ENCODE results near the gene AUTS2.

Gene AUTS2

DNA sequence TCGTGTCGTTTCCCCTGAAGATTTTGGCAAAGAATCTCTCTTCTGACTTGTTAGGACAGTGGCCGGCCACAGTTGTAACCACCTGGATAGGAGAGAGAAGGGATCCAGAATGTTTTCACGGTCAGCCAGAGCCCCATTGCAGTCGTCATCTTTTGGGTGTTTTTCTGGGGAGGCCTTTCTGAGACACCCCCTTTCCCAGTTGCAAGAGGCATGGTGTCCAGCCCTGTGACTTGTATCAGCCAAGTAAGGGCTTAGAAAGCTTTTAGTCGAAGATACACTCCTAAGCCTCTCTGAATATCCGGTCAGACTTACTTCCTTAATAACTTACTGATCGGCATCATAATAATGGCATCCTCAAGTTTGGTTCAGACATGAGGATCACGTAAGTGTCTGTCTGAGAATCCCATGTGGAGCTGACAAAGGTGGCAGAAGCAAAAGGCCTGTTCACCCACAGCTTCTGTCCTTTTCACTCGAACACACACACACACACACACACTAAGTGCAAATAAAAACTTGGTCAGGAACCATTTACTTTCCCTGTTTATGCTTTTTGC lies 1098.0 kb downstream of the AUTS2 start:
- DNase-seq, result no peak

DNA sequence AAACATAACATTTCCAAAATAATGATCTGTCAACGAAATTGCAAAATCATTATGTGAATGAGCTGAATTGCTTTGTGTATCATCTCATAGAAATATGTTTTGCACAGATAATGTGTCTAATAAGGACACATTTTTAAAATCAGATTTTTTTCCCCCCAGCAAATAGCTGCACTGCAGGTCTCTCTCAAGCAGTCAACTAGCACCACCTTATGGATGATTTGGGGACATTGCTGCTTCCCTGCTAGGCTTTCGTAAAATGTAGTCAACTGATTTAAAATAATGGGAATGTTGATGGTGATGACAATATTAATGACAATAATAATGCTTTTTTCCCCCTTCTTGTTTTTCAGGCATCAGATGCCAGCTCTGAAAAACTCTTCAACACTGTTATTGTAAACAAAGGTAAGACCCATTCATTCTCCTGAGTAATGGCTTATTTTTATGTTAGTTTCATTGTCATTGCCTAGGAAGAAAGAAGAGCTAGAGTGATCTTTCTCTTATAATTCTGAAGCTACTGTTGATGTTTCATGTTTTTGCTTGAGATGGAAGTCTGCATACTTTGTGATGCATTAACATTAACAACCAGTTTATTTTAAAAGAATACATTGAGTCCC lies 1100.1 kb downstream of the AUTS2 start:
- no peak for DNase-seq

DNA sequence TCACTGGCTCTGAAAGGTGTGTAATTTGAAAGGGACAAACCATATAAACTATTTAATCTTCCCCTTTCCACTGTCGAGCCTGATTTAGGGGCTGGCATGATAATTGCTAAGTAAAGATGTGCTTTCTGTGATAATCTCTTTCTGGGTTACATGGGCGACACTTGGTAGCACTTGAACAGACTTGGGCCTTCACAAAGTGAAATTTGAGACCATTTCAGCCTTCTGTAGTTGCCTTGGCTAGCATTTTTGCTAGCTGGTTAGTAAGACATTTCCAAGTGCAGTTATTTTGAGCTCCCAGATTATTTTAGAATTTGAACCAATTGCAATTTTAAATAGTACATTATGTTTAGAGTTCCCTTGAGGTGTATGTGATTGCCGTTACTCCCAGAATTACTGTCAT lies 1101.0 kb downstream of the AUTS2 start:
- DNase-seq, result no peak

DNA sequence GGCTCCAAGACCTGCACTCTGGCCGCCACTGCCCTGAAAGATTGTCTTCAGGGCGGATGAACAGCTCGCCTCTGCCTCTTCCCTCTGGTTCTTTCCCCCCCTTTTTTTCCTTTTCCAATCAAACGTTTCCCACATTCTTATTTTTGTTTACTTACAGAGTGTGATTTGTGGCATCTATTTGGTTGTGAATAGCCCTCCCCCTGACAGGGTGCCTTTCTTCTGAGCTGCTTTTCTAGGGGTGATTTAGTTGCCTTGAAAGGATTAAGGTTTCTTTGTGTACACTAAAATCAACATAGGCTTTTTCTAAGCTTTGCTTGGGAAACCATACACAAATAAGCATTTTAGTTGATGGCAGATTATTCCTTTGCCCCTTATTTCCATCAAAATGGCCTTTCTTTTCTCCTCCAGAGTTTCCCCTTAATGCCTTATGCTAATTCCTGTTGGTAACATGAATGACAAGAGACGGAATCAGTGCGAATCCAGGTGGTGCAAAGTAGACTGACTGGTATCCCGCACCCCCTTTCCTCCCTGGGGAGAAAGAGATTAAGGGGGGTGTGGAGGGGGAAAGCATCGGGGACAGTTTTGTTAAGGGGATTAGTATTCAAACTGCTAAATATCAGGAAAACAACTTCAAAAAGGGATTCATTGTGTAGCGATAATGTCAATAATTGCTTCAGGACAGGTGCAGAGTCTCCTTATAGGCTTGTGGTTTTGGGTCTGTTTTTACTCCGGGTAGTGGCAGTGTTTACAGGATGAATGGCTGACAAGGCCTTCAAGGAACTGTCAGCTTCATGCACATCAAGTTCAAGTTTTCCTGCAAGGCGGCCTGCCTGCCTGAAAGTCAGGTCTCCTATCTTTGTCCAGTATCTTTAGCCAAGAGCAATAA lies 1102.0 kb downstream of the AUTS2 start:
- DNase-seq, result no peak

DNA sequence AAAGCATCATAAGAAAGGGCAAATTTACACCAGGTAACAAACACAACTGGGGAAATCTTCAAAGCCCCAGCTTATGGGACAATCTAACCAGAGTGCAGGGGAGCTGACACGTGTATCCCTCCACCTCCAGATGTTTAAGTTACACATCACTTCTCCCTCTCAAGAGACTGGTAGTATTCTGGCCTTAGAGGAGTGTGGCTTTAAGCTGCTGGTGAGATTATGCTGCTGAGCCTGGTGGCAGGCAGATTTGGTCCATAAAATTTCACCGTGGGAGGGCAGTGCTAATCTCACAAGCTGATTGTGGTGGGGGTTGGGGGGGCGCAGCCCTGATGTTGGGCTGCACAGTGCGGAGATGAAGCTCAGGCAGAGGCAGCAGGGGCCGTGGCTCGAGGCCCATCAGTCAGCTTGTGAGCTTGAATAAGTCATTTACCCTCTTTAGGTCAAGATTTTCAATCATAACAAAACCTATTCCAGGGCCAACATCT lies 1102.7 kb downstream of the AUTS2 start:
- no peak for DNase-seq

DNA sequence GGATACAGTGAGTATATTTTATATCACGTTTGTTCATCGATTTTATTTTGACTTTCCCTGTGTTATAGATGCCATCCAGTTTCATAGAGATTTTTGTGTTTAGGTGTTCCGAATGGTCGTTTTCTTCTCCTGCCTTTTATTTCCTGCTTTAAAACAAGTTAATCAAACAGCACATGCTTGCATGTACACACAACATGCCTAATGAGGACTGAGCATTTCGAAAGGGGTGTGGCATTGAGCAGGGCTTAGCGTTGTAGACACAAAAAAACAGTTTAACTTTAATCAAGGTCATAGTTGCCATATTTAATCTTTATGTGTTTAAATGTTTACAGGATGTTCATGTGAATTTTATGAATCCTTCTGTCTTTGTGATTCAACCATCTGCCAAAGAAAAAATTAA lies 1103.2 kb downstream of the AUTS2 start:
- DNase-seq, result no peak

DNA sequence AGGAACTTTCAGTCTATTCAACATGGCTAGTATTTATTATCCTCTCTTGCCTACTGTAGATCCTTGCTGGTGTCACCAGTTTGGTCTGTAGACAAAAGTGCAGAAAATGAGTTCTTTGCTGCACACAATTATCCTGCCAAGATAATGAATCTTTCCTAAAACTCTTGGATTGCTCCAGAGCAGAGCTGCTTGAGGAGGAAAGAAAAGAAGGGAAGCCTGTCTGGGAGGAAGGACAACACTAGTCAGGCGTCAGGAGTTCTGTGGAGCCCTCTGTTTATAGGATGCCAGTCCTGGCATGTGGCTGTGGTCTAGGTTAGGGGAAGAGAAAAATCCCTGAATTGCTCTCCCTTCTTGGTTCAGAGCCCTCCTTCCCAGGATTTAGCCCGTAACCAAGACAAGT lies 1103.7 kb downstream of the AUTS2 start:
- DNase-seq, result no peak

DNA sequence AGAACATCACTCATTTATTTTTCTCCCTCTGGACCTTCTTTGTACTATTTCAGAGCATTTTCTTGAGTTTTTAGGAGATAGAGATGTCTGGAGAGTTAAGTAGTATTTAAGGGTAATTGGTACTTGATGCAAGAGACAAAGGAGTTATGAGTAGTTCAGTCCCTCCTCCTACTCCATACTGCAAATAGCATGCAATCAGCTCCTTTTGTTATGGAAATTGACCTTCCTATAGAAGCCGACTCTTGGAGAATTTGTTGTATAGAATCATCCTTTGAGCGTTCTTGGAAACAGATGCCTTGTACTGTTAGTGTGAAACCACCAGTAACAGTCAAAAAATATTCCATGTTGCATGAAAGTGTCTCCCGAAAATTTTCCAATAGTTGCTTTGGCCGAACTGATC lies 1105.5 kb downstream of the AUTS2 start:
- DNase-seq, result no peak

DNA sequence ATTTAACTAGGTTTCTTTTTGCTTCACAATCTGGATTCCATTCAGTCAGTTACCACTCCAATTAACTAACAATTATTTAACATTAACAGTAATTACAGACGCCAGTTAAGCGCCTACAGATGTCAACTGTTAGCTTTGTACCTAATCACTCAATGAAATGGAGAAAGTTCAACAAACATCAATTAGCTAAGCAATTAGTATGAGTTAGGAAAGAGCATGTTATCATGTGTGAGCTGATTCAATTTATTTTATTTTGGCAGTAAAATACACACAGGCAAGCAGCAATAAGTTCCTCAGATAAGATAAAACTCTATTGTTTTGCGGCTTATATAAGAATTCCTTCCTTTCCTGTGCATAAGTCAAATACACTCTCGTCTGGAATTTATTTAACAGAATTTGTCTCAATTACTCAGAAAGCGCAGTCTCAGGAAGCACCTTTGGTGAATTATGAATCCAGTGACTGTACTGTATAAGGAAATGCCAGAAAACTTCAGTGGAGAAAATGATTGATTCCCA lies 1106.6 kb downstream of the AUTS2 start:
- DNase-seq, result no peak

DNA sequence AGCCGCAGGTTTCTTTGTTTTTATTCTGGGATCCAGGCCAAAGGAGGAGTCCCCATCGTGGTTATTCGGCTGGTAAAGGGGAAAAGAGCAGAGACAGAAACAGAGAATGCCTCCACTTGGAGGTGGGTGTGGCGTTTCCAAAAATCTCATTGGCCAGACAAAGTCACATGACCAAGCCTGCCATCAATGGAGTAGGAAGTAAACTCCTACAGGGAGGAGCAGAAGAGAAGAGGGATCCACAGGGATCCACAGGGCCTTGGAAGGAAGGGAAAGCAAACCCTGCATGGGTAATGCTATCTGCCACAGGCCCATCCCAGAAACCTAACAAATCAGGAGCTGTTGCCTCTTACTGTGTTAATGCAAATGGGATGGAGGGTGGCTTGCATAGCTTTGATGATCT lies 1107.9 kb downstream of the AUTS2 start:
- no peak for DNase-seq

DNA sequence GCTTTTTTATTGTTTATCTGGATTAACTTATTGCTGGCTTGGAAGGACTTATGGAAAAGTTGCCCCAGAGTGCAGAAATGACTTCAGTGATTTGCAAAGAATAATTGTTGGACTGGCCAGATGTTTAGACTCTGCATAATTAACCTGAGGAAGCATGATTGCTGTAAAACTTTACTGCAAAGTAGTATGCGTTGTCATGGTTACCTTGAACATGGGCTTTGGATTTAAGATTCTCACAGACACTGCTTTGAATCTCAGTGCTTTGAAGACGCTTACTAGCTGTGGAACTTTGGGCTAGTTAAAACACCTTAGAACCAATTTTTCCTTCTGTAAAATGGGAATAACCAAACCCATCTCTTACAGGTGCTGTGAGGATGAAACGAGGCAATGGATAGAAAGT lies 1108.4 kb downstream of the AUTS2 start:
- DNase-seq, result no peak

DNA sequence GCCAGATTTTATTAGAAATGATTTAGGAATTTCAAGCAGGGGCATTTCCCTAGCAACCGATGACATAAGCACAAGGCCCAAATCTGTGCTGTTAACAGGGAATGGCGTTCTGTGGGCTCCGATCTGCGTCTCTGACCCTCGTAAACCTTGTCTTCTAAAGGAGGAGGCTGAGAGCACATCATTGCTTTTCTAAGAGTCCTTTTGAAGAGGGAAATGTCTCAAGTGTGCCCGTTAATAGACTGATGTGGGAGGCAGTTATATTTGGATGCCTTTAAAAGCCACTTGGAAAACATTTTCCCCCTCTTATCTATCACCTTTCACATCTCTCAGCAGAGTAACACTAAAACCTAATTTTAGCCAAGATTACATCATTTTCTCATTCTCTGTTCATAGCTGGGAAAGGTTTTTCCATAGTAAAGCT lies 1109.6 kb downstream of the AUTS2 start:
- DNase-seq, result no peak

DNA sequence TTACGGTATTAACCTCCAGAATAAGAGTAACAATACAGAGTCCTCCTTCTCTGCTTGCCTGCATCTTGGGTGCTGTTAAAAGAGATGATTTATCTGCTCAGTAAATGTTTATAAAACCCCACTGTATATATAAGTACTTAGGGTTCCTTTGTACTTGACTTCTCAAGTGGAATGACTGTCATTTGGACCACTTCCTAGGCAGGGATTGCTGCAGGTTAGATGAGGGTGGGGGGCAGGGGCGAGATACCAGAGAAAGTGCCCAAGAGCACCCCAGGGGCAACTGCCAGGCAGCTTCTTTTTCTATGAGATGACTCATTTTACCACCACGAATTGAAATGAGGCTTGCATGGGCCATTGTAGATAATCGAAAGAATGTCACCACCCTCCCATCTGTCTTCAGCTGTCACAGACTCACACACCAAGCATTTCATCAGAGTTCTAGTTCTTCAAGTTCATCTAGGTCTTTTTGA lies 1111.8 kb downstream of the AUTS2 start:
- no peak for DNase-seq

DNA sequence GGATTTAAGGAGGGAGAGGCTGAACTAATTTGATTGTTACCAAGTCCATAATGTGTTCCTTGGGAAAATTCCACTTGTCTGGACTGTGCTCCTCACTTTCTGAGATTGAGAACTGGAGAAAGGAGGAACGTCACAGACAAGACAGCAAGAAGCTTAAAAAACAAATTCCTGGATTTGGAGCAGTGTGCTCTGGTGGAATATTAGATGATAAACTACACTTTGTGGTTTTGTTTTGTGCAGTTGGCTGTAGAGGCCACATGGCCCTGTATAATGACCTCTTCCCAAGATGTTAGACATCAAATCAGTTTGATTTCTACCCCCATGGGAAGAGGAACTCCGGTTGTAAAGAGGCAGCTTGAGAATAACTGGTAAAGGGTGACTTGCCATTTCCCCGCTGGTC lies 1112.4 kb downstream of the AUTS2 start:
- no peak for DNase-seq

DNA sequence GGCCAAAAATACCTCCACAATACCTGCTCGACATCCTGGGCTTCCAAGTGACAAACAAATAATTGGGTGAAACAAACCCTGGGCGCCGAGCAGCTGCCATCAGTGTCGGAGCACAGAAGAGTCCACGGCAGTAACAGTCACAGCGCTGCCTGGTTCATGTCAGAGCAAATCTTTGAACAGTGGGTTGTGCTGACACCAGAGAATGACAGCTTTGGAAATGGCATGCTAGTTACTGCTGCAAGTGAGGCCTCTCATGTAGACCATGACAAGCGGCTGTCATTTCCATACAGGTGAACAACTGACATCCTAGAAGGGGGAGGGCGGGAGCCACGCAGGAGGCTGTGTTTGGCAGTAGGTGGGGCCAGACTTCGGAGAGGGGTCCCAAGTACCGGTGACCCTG lies 1113.2 kb downstream of the AUTS2 start:
- DNase-seq, result no peak

DNA sequence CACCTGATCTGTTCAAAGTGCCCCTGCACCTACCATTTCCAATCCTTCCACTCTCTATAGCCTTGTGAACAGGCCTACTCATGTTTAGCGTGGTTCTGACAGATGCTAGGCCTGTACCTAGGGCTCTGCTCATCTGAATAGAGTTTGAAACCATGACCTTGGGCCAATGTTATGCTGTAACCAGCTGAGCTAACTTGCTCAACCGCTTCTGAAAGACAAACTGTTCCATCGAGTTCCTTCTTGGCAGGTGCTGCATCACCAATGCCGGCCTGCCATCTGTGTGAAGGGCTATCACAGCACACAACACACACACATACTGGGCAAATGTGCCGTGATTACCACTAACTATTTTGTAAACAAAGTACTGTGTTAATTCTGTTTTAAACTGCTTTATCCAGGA lies 1114.7 kb downstream of the AUTS2 start:
- DNase-seq, result no peak

DNA sequence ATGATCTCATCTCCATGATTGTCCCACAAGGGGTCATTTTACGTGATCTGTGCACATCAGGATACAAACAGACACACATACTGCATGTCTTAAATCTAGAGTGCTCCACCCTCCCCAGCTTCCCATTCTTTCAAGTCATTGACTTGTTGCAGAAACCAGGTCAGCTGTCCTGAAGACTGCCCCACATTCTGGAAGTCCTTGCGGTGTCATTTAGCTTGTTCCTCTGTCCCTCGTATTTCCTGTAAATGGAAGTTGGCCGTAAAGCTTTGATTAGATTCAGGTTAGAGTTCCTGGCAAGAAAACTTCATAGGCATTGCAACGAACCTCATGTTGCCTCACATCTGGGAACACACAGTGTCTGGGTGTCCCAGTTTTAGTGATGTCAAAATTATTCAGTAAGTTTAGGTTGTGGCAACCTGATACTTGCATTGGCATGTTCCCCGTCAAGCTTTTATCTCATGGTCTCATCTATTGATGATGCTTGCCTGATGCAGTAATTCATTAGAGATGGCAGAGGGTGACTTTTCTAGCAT lies 1116.3 kb downstream of the AUTS2 start:
- no peak for DNase-seq

DNA sequence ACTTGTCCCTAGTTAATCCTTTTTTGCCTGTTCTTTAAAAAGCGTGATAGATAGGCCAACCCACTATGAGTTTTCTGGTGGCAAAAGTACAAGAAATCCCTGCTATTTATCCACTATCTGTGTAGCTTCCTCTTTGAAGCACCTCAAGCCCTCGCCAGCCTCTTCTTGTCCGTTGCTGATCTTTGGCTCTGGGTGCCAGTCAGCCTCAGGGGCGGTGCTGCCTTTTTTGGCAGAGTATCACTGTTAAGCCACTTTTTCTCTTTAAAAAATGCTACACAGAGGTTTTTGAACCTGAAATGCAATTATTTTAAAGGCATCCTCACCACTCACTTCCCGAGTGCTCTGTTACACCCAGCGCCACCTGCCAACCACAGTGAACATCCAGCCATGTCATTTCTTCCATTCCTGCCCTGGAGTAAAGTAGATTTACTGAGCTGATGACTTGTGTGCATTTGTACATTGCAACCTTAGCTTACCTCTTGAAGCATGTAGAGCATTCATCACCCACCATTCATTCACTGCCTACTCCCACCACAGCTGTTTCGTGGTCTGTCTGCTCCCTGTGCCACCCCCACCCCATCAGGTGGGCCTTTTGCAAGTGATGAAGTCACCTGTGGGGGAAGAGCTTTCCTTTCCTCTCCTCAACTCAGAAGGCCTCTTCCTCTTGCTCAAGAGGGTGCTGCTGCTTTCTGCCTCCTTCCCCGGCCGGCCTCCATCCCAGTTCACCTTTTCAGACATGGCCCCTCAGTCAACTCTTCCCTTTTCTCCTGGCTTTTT lies 1119.5 kb downstream of the AUTS2 start:
- no peak for DNase-seq

DNA sequence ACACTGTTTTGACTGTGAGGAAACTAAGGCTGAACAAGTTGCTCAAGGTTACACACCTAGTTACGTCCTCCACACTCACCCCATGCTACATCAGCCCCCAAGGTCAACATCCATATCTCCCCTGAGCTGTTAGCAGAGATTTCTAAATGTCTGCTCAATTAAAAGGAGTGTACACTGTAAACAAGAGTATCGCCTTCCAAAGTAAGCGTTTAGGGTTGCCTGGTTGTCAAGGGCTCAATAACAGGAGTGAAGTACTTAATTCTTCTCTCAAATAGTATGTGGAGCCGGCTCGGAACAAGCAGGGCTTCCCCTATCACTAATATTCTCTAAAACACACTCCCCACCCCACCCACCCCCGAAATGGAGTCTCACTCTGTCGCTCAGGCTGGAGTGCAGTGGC lies 1120.8 kb downstream of the AUTS2 start:
- no peak for DNase-seq

DNA sequence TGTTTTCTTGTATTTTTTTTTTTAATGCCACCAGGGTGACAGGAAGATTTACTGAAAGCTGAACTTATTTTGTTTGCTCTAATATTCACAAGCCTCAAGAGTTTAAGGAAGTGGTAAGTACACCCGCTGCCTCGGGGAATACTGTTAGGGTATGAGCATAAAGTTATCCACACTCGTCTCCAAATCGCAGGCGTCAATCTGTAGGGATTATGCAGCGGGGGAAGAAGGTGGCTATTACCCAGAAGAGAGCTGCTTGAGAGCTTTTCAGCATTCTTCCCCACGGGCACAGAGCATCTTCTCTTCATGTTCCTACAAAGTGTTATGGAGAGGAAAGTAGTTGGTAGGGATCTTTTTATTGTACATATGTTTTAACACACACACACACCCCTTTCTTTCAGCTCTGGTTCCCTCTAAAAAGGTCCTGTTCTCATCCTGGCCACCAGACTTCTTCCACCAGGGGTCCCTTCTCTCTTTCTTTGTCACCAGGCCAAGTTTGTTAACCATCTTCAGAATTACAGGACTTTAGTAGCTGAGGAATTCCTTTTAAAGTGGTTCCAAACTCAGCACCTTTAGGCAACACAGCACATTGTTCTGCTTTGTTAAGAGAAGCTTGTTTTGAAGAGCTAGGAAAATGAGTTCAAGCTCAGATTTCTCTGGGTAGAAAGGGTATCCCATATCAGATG lies 1122.1 kb downstream of the AUTS2 start:
- DNase-seq, result no peak

DNA sequence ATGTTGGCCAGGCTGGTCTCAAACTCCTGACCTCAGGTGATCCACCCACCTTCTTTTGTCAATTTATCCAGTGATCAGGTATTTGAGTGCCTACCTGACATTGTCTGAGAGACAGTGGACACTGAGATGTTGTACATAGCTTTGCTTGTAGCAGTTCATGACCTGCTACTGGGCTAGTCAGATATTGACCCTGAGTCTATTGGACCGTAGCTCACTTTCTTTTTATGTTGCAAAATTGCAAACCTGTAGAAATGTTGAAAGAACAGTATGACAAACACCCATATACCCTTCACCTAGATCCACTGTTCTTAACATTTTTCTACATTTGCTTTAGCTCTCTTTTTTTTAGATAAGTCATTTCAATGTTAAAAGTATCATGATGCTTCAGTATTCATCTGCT lies 1123.2 kb downstream of the AUTS2 start:
- DNase-seq, result no peak

DNA sequence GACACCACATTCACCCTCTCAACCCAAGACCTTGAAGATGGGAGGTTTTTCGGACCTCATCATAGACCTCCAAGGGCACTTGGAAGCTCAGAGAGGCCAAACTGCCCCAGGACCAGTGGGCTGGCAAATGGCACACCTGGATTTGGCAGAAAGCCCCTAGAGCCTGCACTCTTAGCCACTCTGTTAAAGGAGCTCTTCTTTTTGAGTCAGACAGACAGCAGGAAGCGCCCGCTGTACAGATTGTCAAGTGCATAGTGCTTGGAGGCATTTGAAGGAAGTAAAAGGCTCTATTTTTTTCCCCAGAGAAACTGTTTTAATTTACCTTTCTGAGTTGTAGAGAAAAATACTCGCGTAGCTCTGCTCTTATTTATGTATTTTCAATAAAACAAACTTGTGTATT lies 1125.1 kb downstream of the AUTS2 start:
- no peak for DNase-seq

Data from 8988T (cell line).